Measurements from ENCODE around the gene MED14.

DNA sequence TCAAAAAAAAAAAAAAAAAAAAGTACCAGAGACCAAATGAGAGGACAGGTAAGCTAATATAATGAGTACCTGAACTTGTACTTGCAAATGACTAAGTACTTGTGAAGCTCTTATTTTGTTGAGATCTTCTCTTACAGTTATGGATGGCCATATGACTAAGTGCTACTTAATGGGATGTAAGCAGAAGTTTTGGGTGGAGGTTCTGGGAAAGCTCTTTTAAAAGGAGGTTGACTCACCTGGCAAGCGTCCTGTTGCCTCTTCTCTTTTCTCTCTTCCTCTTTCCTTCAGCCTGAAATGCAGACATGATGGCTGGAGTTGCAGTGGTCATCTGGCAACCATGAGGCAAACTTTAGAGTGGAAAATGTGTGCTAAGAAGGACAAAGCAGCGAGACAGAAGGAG lies 36.9 kb upstream of the MED14 start:
- TF ChIP-seq, protein P1, sequence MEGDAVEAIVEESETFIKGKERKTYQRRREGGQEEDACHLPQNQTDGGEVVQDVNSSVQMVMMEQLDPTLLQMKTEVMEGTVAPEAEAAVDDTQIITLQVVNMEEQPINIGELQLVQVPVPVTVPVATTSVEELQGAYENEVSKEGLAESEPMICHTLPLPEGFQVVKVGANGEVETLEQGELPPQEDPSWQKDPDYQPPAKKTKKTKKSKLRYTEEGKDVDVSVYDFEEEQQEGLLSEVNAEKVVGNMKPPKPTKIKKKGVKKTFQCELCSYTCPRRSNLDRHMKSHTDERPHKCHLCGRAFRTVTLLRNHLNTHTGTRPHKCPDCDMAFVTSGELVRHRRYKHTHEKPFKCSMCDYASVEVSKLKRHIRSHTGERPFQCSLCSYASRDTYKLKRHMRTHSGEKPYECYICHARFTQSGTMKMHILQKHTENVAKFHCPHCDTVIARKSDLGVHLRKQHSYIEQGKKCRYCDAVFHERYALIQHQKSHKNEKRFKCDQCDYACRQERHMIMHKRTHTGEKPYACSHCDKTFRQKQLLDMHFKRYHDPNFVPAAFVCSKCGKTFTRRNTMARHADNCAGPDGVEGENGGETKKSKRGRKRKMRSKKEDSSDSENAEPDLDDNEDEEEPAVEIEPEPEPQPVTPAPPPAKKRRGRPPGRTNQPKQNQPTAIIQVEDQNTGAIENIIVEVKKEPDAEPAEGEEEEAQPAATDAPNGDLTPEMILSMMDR (conservative IDR thresholded peaks at IDR 0.05), result no peak
- TF ChIP-seq ZFX (IDR thresholded peaks at IDR 0.05), result no peak
